ENCODE measurements around the gene ABHD8.
"Not testable (repeated sequence)": the region's sequence is repeated elsewhere in the genome, so short reads cannot be mapped to it uniquely, and the experiment has no call there.

Gene ABHD8

GRCh38 chr19:17283504-17283996 lies 19.7 kb downstream of the ABHD8 start:
- Histone ChIP-seq H3K4me3 (ENCODE audit: low read length) (no peak overlapping the region), H3K36me3 (ENCODE audit: insufficient read depth, low read length) (peaks cover 7% of the 10 kb centered on the region), H3K9ac (ENCODE audit: low read depth, low read length) (no peak overlapping the region), H3K27me3 (ENCODE audit: control insufficient read depth, insufficient read depth, low read length) (no peaks in the 10 kb centered on the region), H3K4me1 (ENCODE audit: control insufficient read depth, insufficient read depth, low read length) (peaks cover 13% of the 10 kb centered on the region), H3K4me2 (ENCODE audit: low read length) (no peak overlapping the region), H3K9me3 (replicated peaks; ENCODE audit: low read length) (no peaks in the 10 kb centered on the region)

GRCh38 chr19:17282488-17283125 lies 20.6 kb downstream of the ABHD8 start:
- peak overlapping the region; percentile 67 for H3K4me3 ChIP-seq (ENCODE audit: low read length)
- H3K9ac ChIP-seq (ENCODE audit: low read depth, low read length) = peak overlapping the region; percentile 46
- H3K36me3 ChIP-seq (ENCODE audit: insufficient read depth, low read length) = peaks cover 10% of the 10 kb centered on the region
- H3K4me2 ChIP-seq (ENCODE audit: low read length) = peak overlapping the region; percentile 94
- H3K4me1 ChIP-seq (ENCODE audit: control insufficient read depth, insufficient read depth, low read length) = peaks cover 13% of the 10 kb centered on the region
- H3K9me3 ChIP-seq (replicated peaks; ENCODE audit: low read length) = no peaks in the 10 kb centered on the region
- H3K27me3 ChIP-seq (ENCODE audit: control insufficient read depth, insufficient read depth, low read length) = no peaks in the 10 kb centered on the region

GRCh38 chr19:17281391-17282304 lies 21.6 kb downstream of the ABHD8 start, which contains the start of gene ANKLE1:
ANKLE1 (plus strand) TSS chr19:17281901; CDS start chr19:17281921, 20 bp downstream.
- H3K36me3 ChIP-seq (ENCODE audit: insufficient read depth, low read length) = peaks cover 16% of the 10 kb centered on the region
- no peaks in the 10 kb centered on the region for H3K27me3 ChIP-seq (ENCODE audit: control insufficient read depth, insufficient read depth, low read length)
- peak within 1 kb of the TSS; percentile 94 for H3K4me2 ChIP-seq (ENCODE audit: low read length)
- H3K9me3 ChIP-seq (replicated peaks; ENCODE audit: low read length) = no peaks in the 10 kb centered on the region
- H3K9ac ChIP-seq (ENCODE audit: low read depth, low read length) = peak within 1 kb of the TSS; percentile 46
- H3K4me3 ChIP-seq (ENCODE audit: low read length) = peak within 1 kb of the TSS; percentile 67
- peaks cover 13% of the 10 kb centered on the region for H3K4me1 ChIP-seq (ENCODE audit: control insufficient read depth, insufficient read depth, low read length)

- Histone ChIP-seq H3K4me2 (ENCODE audit: low read length) (no peak overlapping the region), H3K9me3 (replicated peaks; ENCODE audit: low read length) (no peaks in the 10 kb centered on the region), H3K4me3 (ENCODE audit: low read length) (no peak overlapping the region), H3K9ac (ENCODE audit: low read depth, low read length) (no peak overlapping the region), H3K4me1 (ENCODE audit: control insufficient read depth, insufficient read depth, low read length) (peaks cover 13% of the 10 kb centered on the region), H3K36me3 (ENCODE audit: insufficient read depth, low read length) (peaks cover 31% of the 10 kb centered on the region), H3K27me3 (ENCODE audit: control insufficient read depth, insufficient read depth, low read length) (no peaks in the 10 kb centered on the region)
Observed at GRCh38 chr19:17279436-17279835, 23.8 kb downstream of the ABHD8 start.

- H3K4me1 ChIP-seq (ENCODE audit: control insufficient read depth, insufficient read depth, low read length) = no peaks in the 10 kb centered on the region
- no peak overlapping the region for H3K4me2 ChIP-seq (ENCODE audit: low read length)
- H3K9ac ChIP-seq (ENCODE audit: low read depth, low read length) = no peak overlapping the region
- peaks cover 51% of the 10 kb centered on the region for H3K36me3 ChIP-seq (ENCODE audit: insufficient read depth, low read length)
- no peak overlapping the region for H3K4me3 ChIP-seq (ENCODE audit: low read length)
- H3K9me3 ChIP-seq (replicated peaks; ENCODE audit: low read length) = no peaks in the 10 kb centered on the region
- no peaks in the 10 kb centered on the region for H3K27me3 ChIP-seq (ENCODE audit: control insufficient read depth, insufficient read depth, low read length)
Observed at GRCh38 chr19:17275441-17276175, 27.6 kb downstream of the ABHD8 start.

- not testable (repeated sequence) for H3K4me2 ChIP-seq (ENCODE audit: low read length); H3K4me3 ChIP-seq (ENCODE audit: low read length); H3K9ac ChIP-seq (ENCODE audit: low read depth, low read length); H3K9me3 ChIP-seq (replicated peaks; ENCODE audit: low read length); H3K27me3 ChIP-seq (ENCODE audit: control insufficient read depth, insufficient read depth, low read length); H3K4me1 ChIP-seq (ENCODE audit: control insufficient read depth, insufficient read depth, low read length)
- peaks cover 54% of the 10 kb centered on the region for H3K36me3 ChIP-seq (ENCODE audit: insufficient read depth, low read length)
Observed at GRCh38 chr19:17274892-17275291, 28.3 kb downstream of the ABHD8 start.

- Histone ChIP-seq H3K36me3 (ENCODE audit: insufficient read depth, low read length) (peaks cover 22% of the 10 kb centered on the region), H3K4me3 (ENCODE audit: low read length) (no peak overlapping the region), H3K9ac (ENCODE audit: low read depth, low read length) (peak overlapping the region; percentile 25), H3K4me1 (ENCODE audit: control insufficient read depth, insufficient read depth, low read length) (peaks cover 6% of the 10 kb centered on the region), H3K9me3 (replicated peaks; ENCODE audit: low read length) (no peaks in the 10 kb centered on the region), H3K4me2 (ENCODE audit: low read length) (peak overlapping the region; percentile 89), H3K27me3 (ENCODE audit: control insufficient read depth, insufficient read depth, low read length) (no peaks in the 10 kb centered on the region)
Observed at GRCh38 chr19:17268754-17269153, 34.5 kb downstream of the ABHD8 start.

- H3K4me1 ChIP-seq (ENCODE audit: control insufficient read depth, insufficient read depth, low read length) = peaks cover 6% of the 10 kb centered on the region
Observed at GRCh38 chr19:17266975-17267788, 36.0 kb downstream of the ABHD8 start, which contains the start of gene BABAM1. BABAM1 (plus strand) TSS chr19:17267443; CDS start chr19:17268807, 1,364 bp downstream.

GRCh38 chr19:17266589-17266974 lies 36.6 kb downstream of the ABHD8 start:
- no peak overlapping the region for H3K9ac ChIP-seq (ENCODE audit: low read depth, low read length)

More at GRCh38 chr19:17266975-17267788, 36.0 kb downstream of the ABHD8 start, which contains the start of gene BABAM1:
- Histone ChIP-seq H3K27me3 (ENCODE audit: control insufficient read depth, insufficient read depth, low read length) (no peaks in the 10 kb centered on the region), H3K4me2 (ENCODE audit: low read length) (peak within 1 kb of the TSS; percentile 89), H3K4me3 (ENCODE audit: low read length) (peak within 1 kb of the TSS; percentile 84), H3K36me3 (ENCODE audit: insufficient read depth, low read length) (peaks cover 17% of the 10 kb centered on the region), H3K9ac (ENCODE audit: low read depth, low read length) (peak within 1 kb of the TSS; percentile 87), H3K9me3 (replicated peaks; ENCODE audit: low read length) (no peaks in the 10 kb centered on the region)

GRCh38 chr19:17266026-17266425 lies 37.2 kb downstream of the ABHD8 start:
- Histone ChIP-seq H3K27me3 (ENCODE audit: control insufficient read depth, insufficient read depth, low read length) (no peaks in the 10 kb centered on the region), H3K4me1 (ENCODE audit: control insufficient read depth, insufficient read depth, low read length) (peaks cover 6% of the 10 kb centered on the region), H3K36me3 (ENCODE audit: insufficient read depth, low read length) (peaks cover 8% of the 10 kb centered on the region), H3K4me2 (ENCODE audit: low read length) (no peak overlapping the region), H3K4me3 (ENCODE audit: low read length) (no peak overlapping the region), H3K9me3 (replicated peaks; ENCODE audit: low read length) (no peaks in the 10 kb centered on the region), H3K9ac (ENCODE audit: low read depth, low read length) (no peak overlapping the region)

More at GRCh38 chr19:17266589-17266974, 36.6 kb downstream of the ABHD8 start:
- Histone ChIP-seq H3K4me1 (ENCODE audit: control insufficient read depth, insufficient read depth, low read length) (peaks cover 6% of the 10 kb centered on the region), H3K27me3 (ENCODE audit: control insufficient read depth, insufficient read depth, low read length) (no peaks in the 10 kb centered on the region), H3K36me3 (ENCODE audit: insufficient read depth, low read length) (peaks cover 14% of the 10 kb centered on the region), H3K4me3 (ENCODE audit: low read length) (no peak overlapping the region), H3K9me3 (replicated peaks; ENCODE audit: low read length) (no peaks in the 10 kb centered on the region), H3K4me2 (ENCODE audit: low read length) (no peak overlapping the region)

Data from skeletal muscle satellite cell (primary cell).